Left renal cortex interstitium (tissue), 4 donors: ENCODE data around the gene HCAR3. TPM values are rescaled to one million over a fixed set of nuclear protein-coding genes. Genes with fewer than 3 reads are reported as not detected.
"Not testable (repeated sequence)": the region's sequence is repeated elsewhere in the genome, so short reads cannot be mapped to it uniquely, and the experiment has no call there.

Source experiments
- DNase-seq, 4 donors: peaks; one replicate each; pipeline ENCODE4 v3.0.0-alpha.2; 2013; ENCODE audit warnings: low read depth in 4 of 4, low spot score in 2 of 4, missing footprints in 1 of 4
- polyA plus RNA-seq, 4 donors: library from polyadenylated mRNA; unstranded; fragments of 120-200 nt; gene quantifications; one replicate each; pipeline ENCODE4 v1.2.1, GENCODE V29; 2013; ENCODE audit not compliant: insufficient read length in 4 of 4

HCAR3 gene
- polyA plus RNA-seq, 4 donors = 0.14 to 0.56 (median 0.34) TPM

DNA sequence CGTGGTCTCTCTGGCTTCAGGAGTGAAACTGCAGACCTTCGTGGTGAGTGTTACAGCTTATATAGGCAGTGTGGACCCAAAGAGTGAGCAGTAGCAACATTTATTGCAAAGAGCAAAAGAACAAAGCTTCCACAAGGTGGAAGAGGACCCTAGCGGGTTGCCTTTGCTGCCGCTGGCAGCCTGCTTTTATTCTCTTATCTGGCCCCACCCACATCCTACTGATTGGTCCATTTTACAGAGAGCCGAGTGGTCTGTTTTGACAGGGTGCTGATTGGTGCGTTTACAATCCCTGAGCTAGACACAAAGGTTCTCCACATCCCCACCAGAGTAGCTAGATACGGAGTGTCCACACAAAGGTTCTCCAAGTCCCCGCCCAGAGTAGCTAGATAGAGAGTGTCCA lies 40.6 kb downstream of the HCAR3 start:
- DNase-seq = not testable (repeated sequence)

DNA sequence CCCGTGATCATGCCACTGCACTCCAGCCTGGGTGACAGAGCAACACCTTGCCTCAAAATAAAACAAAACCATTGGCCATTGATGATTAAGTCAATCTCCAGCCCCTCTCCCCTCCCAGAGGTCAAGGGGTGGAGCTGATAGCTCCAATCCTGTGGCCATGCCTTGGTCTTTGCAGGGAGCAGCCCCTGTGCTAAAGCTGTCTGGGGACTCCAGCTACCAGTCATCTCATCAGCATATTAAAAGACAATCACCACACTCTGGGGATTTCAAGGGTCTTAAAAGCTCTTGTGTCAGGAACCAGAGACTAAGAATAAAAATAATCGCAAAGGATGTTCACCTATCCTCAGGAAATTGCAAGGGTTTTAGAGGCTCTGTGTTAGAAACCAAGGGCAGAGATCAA lies 44.1 kb downstream of the HCAR3 start:
- DNase-seq = no peak

DNA sequence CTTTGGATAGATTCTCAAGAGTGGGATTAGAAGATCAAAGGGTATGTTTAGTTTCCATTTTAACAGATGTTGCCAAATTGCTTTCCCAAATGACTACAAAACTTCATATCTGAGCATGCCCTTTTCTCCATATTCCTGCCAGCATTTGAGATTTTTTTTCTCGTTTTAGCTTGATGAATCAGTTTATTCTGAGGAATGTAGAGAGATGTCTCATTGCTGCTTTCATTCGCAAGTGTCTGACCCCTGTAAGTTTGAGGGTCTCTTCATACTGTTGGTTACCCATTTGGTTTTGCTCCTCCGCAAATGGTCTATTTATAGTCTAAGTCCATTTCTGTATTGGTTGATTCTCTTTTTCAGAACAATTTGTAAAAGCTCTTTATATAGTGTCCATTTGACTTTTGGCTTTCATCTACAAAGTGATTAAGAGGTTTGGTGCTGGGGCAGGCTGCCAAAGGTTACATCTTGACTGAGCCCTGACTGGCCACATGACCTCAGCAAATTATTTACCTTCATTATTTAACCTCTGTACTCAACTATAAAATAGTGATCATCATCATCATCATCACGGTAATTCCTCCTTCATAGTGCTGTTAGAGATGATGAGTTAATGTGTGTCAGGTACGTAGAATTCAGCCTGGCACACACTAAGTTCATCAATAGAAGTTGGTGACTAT lies 47.1 kb downstream of the HCAR3 start:
- DNase-seq = no peak

DNA sequence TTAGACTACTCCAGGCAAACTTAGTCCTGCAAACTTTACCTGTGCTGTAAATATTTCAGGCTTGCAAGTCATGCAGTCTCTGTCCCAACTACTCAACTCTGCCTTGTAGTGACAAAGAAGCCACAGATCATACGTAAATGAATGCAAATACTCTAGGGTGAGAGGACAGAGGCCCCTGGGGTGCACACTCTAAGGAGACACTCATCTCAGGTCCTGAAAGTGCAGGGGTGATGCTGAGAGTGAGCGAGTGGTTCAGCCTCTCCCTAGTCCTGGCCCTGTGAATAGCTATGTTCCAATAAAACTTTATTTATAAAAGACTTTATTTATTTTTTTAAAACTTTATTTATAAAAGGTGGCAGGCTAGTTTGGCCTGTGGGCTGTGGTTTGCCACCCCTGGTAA lies 48.3 kb downstream of the HCAR3 start:
- DNase-seq = no peak

DNA sequence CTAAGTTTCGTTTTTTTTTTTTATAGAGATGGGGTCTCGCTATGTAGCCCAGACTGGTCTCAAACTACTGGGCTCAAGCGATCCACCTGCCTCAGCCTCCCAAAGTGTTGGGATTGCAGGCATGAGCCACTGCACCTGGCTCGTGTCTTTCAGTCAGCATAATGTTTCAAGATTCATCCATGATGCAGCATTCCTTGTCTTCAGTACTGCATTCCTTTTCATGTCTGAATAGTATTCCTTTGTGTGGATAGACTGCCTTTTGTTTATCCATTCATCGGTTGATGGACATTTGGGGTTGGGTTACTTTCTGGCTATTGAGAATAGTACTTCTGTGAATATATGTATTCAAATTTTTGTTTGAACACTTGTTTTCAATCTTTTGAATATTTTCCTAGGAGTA lies 50.9 kb downstream of the HCAR3 start:
- no peak for DNase-seq

DNA sequence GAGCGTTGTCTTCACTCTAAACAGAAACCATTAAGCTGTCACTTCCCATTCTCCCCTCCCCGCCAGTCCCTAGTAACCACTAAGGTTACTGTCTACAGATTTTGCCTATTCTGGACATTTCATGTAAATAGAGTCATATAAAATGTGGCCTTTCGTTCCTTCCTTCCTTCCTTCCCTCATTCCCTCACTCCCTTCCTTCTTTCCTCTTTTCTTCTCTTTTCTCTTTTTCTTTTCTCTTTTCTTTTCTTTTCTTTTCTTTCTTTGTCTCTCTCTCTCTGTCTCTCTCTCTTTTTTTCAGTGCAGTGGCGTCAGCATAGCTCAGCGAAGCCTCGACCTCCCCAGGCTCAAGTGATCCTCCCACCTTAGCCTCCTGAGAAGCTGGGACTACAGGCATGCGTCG lies 51.3 kb downstream of the HCAR3 start:
- no peak for DNase-seq

Other genes starting within 250 kb of the HCAR3 start
- 10 to 100 TPM; 32.6 to 55.9 (median 42.6) TPM for gene ZCCHC8, start 215.9 kb downstream of the HCAR3 start, polyA plus RNA-seq
- 100 to 1,000 TPM; 161 to 249 (median 206) TPM for gene RSRC2, start 189.9 kb downstream of the HCAR3 start, polyA plus RNA-seq
- 10 to 100 TPM; 28.1 to 56.4 (median 43.1) TPM for gene KNTC1, start 189.6 kb downstream of the HCAR3 start, polyA plus RNA-seq
- under 1 TPM; 0.27 to 0.59 (median 0.49) TPM for gene HCAR2, start 13.5 kb downstream of the HCAR3 start, polyA plus RNA-seq
- 1 to 10 TPM; 2.0 to 3.6 (median 2.6) TPM for gene HCAR1, start 14.0 kb upstream of the HCAR3 start, polyA plus RNA-seq
- gene DENR, start 36.0 kb upstream of the HCAR3 start, polyA plus RNA-seq = 100 to 1,000 TPM in 1 of 4 donors, 10 to 100 TPM in 3; 85.1 to 111 (median 92.8) TPM
- under 1 TPM; 0.41 to 0.49 (median 0.46) TPM for gene CCDC62, start 57.8 kb upstream of the HCAR3 start, polyA plus RNA-seq
- 100 to 1,000 TPM in 1 of 4 donors, 10 to 100 TPM in 3; 56.4 to 110 (median 83.4) TPM for gene HIP1R, start 118.6 kb upstream of the HCAR3 start, polyA plus RNA-seq
- 10 to 100 TPM; 22.4 to 27.7 (median 26.4) TPM for gene VPS37B, start 179.3 kb upstream of the HCAR3 start, polyA plus RNA-seq
- 1 to 10 TPM; 4.8 to 9.4 (median 7.5) TPM for gene ABCB9, start 249.7 kb upstream of the HCAR3 start, polyA plus RNA-seq